ENCODE data around the gene SCT.

- TF ChIP-seq CTCF (conservative IDR thresholded peaks at IDR 0.05 in 1 of 2, IDR thresholded peaks at IDR 0.05 in 1 of 2; ENCODE audit: low read depth in 1 of 2, low read length in 2 of 2) (no peak), EZH2 (IDR thresholded peaks at IDR 0.05; ENCODE audit: low read length, missing control alignments) (no peak)
These were observed 11.3 kb downstream of the SCT start, which contains the start of gene IRF7 for GRCh38 chr11:615504-616319.

Data from fibroblast of lung (primary cell).